K562 (cell line): Measurements from ENCODE around the gene SNRPA.

ENCODE experiments used
- ATF1 ChIP-seq, 2 experiments: fragments of 450-650 bp in 1 of 2; IDR thresholded peaks; 2 replicates each; pipeline ENCODE4 v1.6.1; 2016; ENCODE audit warnings: missing compliant biosample characterization in 1 of 2, missing genetic modification characterization in 1 of 2
- CTCF ChIP-seq, 3 experiments: IDR thresholded peaks in 2 of 3; conservative IDR thresholded peaks in 1 of 3; 2 replicates each; pipeline ENCODE4 v1.5.1; 2011 to 2012; ENCODE audit warnings: low read length in 3 of 3, mild to moderate bottlenecking in 3 of 3, control low read depth in 2 of 3, improper control_type of control experiment in 1 of 3, inconsistent platforms in 1 of 3, low read depth in 1 of 3, mixed read lengths in 1 of 3, moderate library complexity in 1 of 3; ENCODE audit not compliant: insufficient read depth in 2 of 3
- HEY1 ChIP-seq: fragments of 250-450 bp; sonication (Bioruptor Pico); IDR thresholded peaks from 2 replicates; pipeline ENCODE4 v1.5.0; 2020; ENCODE audit warnings: mild to moderate bottlenecking, moderate library complexity, borderline replicate concordance
- KAT8 ChIP-seq: fragments of 450-650 bp; IDR thresholded peaks from 2 replicates; pipeline ENCODE4 v1.6.1; 2016; ENCODE audit warnings: low read depth, mild to moderate bottlenecking
- KLF16 ChIP-seq: IDR thresholded peaks from 2 replicates; pipeline ENCODE4 v1.6.1; 2016; ENCODE audit warnings: antibody characterized with exemption
- POLR2AphosphoS5 ChIP-seq: IDR thresholded peaks from 2 replicates; pipeline ENCODE4 v1.6.1; 2011; ENCODE audit warnings: mild to moderate bottlenecking, low read depth, low read length, moderate library complexity; ENCODE audit not compliant: control insufficient read depth, insufficient read depth
- RFX5 ChIP-seq: IDR thresholded peaks from 2 replicates; pipeline ENCODE4 v1.6.1; 2011; ENCODE audit warnings: low read depth, mild to moderate bottlenecking, improper control_type of control experiment, low read length
- SMARCA4 ChIP-seq: fragments of 450-650 bp; IDR thresholded peaks from 2 replicates; pipeline ENCODE4 v1.6.1; 2016
- YY1 ChIP-seq, 3 experiments: IDR thresholded peaks; 2 replicates each; pipeline ENCODE4 v1.6.1; 2011; ENCODE audit warnings: low read length in 2 of 3, mild to moderate bottlenecking in 2 of 3, moderate library complexity in 2 of 3, borderline replicate concordance in 1 of 3, control low read depth in 1 of 3, low read depth in 1 of 3; ENCODE audit not compliant: insufficient read depth in 3 of 3, insufficient replicate concordance in 2 of 3, control insufficient read depth in 1 of 3, insufficient read length in 1 of 3; ENCODE audit errors: extremely low read depth in 1 of 3
- ZBED1 ChIP-seq: IDR thresholded peaks from 2 replicates; pipeline ENCODE4 v1.6.1; 2014
- TF ChIP-seq, protein P1 (sequence below), 2 experiments: fragments of 450-650 bp; formaldehyde crosslinking in 1 of 2; IDR thresholded peaks; 2 replicates each; pipeline versions ENCODE4 v1.4.0 to v1.6.1; 2014 to 2020; ENCODE audit warnings: mild to moderate bottlenecking in 2 of 2, borderline replicate concordance in 1 of 2, low read depth in 1 of 2
- TF ChIP-seq, protein P2 (sequence below), 2 experiments: fragments of 450-650 bp in 1 of 2; IDR thresholded peaks; 2 replicates each; pipeline ENCODE4 v1.6.1; 2011 to 2017; ENCODE audit warnings: low read depth in 2 of 2, antibody characterized with exemption in 1 of 2, borderline replicate concordance in 1 of 2, low read length in 1 of 2, mild to moderate bottlenecking in 1 of 2, mixed read lengths in 1 of 2; ENCODE audit not compliant: control insufficient read depth in 1 of 2

DNA sequence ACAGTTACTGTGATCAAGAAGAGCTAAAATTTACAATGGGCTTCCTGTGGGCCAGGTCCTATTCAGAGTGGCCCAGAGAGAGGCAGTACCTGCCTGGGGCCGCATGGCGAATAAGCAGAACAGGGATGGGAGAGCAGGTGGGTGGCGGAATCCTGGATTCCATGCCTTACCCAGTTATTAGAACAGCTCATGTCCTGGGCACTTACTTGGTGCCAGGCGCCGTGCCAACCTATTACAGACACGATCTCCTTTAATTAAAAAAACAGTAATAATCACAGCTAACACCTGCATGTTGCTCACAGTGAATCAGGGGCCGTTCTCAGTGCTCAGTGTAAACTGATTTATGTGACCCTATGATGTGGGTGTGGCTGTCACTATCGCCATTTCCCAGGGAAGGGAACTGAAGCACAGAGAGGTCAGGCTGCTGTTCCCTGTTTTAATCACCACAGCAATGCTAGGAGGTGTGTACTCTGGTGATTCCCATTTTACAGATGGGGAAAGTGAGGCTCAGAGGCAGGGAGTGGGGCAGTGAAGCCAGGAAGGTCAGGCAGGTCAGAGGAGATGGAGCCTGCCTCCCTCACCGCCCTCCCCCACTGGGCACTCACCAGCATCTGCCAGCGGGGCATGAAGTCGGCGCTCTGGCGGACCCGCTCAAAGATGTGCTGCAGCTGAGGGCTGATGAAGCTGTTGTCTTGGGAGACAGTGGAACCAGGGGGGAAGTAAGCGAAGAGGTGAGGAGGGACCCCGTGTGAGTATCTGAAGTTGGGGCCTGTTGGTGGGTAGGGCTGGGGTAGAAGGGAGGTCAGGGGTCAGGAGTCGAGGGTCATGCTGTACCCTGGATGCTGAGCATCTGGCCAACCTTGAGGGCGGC lies 46.3 kb upstream of the SNRPA start:
- TF ChIP-seq POLR2AphosphoS5 (no peak), ATF1 (CRISPR knock-in tag; IDR thresholded peaks at IDR 0.05) (no peak), ATF1 (tag; IDR thresholded peaks at IDR 0.05) (no peak), CTCF (IDR thresholded peaks at IDR 0.05 in 2 of 3, conservative IDR thresholded peaks at IDR 0.05 in 1 of 3; ENCODE audit: insufficient read depth in 2 of 3, low read depth in 1 of 3, low read length in 3 of 3) (no peak), SMARCA4 (no peak), KAT8 (no peak), ZBED1 (no peak), KLF16 (no peak), YY1 (IDR thresholded peaks at IDR 0.05; ENCODE audit: borderline replicate concordance in 1 of 3, control insufficient read depth in 1 of 3, extremely low read depth in 1 of 3, insufficient read depth in 3 of 3, insufficient read length in 1 of 3, insufficient replicate concordance in 2 of 3, low read depth in 1 of 3, low read length in 2 of 3) (no peak), HEY1 (CRISPR knock-in tag) (no peak), RFX5 (no peak)
- TF ChIP-seq, protein P1, sequence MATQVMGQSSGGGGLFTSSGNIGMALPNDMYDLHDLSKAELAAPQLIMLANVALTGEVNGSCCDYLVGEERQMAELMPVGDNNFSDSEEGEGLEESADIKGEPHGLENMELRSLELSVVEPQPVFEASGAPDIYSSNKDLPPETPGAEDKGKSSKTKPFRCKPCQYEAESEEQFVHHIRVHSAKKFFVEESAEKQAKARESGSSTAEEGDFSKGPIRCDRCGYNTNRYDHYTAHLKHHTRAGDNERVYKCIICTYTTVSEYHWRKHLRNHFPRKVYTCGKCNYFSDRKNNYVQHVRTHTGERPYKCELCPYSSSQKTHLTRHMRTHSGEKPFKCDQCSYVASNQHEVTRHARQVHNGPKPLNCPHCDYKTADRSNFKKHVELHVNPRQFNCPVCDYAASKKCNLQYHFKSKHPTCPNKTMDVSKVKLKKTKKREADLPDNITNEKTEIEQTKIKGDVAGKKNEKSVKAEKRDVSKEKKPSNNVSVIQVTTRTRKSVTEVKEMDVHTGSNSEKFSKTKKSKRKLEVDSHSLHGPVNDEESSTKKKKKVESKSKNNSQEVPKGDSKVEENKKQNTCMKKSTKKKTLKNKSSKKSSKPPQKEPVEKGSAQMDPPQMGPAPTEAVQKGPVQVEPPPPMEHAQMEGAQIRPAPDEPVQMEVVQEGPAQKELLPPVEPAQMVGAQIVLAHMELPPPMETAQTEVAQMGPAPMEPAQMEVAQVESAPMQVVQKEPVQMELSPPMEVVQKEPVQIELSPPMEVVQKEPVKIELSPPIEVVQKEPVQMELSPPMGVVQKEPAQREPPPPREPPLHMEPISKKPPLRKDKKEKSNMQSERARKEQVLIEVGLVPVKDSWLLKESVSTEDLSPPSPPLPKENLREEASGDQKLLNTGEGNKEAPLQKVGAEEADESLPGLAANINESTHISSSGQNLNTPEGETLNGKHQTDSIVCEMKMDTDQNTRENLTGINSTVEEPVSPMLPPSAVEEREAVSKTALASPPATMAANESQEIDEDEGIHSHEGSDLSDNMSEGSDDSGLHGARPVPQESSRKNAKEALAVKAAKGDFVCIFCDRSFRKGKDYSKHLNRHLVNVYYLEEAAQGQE (IDR thresholded peaks at IDR 0.05; ENCODE audit: borderline replicate concordance): no peak
- TF ChIP-seq, protein P1 (CRISPR knock-in tag; IDR thresholded peaks at IDR 0.05; ENCODE audit: low read depth): no peak
- TF ChIP-seq, protein P2, sequence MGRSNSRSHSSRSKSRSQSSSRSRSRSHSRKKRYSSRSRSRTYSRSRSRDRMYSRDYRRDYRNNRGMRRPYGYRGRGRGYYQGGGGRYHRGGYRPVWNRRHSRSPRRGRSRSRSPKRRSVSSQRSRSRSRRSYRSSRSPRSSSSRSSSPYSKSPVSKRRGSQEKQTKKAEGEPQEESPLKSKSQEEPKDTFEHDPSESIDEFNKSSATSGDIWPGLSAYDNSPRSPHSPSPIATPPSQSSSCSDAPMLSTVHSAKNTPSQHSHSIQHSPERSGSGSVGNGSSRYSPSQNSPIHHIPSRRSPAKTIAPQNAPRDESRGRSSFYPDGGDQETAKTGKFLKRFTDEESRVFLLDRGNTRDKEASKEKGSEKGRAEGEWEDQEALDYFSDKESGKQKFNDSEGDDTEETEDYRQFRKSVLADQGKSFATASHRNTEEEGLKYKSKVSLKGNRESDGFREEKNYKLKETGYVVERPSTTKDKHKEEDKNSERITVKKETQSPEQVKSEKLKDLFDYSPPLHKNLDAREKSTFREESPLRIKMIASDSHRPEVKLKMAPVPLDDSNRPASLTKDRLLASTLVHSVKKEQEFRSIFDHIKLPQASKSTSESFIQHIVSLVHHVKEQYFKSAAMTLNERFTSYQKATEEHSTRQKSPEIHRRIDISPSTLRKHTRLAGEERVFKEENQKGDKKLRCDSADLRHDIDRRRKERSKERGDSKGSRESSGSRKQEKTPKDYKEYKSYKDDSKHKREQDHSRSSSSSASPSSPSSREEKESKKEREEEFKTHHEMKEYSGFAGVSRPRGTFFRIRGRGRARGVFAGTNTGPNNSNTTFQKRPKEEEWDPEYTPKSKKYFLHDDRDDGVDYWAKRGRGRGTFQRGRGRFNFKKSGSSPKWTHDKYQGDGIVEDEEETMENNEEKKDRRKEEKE (IDR thresholded peaks at IDR 0.05; ENCODE audit: borderline replicate concordance in 1 of 2, control insufficient read depth in 1 of 2, low read depth in 2 of 2, low read length in 1 of 2): no peak
